Omental fat pad (tissue), 4 donors: ENCODE results near the gene RNF207. TPM values are rescaled to one million over a fixed set of nuclear protein-coding genes. Genes with fewer than 3 reads are reported as not detected.

Experiments
- ATAC-seq: fragments of 150-250 bp; one replicate; pipeline ENCODE4 v1.9.1; 2016; ENCODE audit warnings: mild to moderate bottlenecking, moderate library complexity; ENCODE audit not compliant: low FRiP score
- DNase-seq: peaks from one replicate; pipeline ENCODE4 v3.0.0-alpha.2; 2019; ENCODE audit warnings: low spot score
- CTCF ChIP-seq, 3 donors: fragments of 450-650 bp; IDR thresholded peaks; one replicate each; pipeline ENCODE4 v1.5.1; 2016 to 2017; ENCODE audit warnings: antibody characterized with exemption in 3 of 3, mild to moderate bottlenecking in 3 of 3, moderate library complexity in 2 of 3
- total RNA-seq, 4 donors: library from RNA; depleted of rRNA; stranded (reverse); fragments of >200 nt; gene quantifications; one replicate each; pipeline ENCODE4 v1.1.0, GENCODE V29; 2016

The RNF207 gene
- total RNA-seq, 4 donors from 2014 or later: 5.2 to 48.2 (median 9.5) TPM

- TF ChIP-seq CTCF (IDR thresholded peaks at IDR 0.05): no peak
- no peak for DNase-seq
- ATAC-seq: no peak
Measured at GRCh38 chr1:6258675-6259074, 52.8 kb downstream of the RNF207 start.

- ATAC-seq (peak; percentile 52), DNase-seq (peak; percentile 76)
- no peak for TF ChIP-seq CTCF (IDR thresholded peaks at IDR 0.05)
Measured at GRCh38 chr1:6259491-6260362, 53.8 kb downstream of the RNF207 start.

- DNase-seq: no peak
- TF ChIP-seq CTCF (IDR thresholded peaks at IDR 0.05): no peak
- peak; percentile 24 for ATAC-seq
Measured at GRCh38 chr1:6260433-6260934, 54.6 kb downstream of the RNF207 start.

- no peak for DNase-seq
- no peak for TF ChIP-seq CTCF (IDR thresholded peaks at IDR 0.05)
- peak; percentile 71 for ATAC-seq
Measured at GRCh38 chr1:6260961-6261614, 55.2 kb downstream of the RNF207 start, which contains the start of gene GPR153. GPR153 (minus strand) TSS chr1:6261098; CDS start chr1:6254905, 6,193 bp downstream.

- DNase-seq (no peak), ATAC-seq (no peak)
- no peak for TF ChIP-seq CTCF (IDR thresholded peaks at IDR 0.05)
Measured at GRCh38 chr1:6261615-6261995, 55.7 kb downstream of the RNF207 start.

GRCh38 chr1:6262555-6263420 lies 56.9 kb downstream of the RNF207 start:
- DNase-seq (no peak), ATAC-seq (no peak)
- no peak for TF ChIP-seq CTCF (IDR thresholded peaks at IDR 0.05)
